HepG2 (cell line): Measurements from ENCODE around the gene DNTTIP2. TPM values are rescaled to one million over a fixed set of nuclear protein-coding genes. Genes with fewer than 3 reads are reported as not detected.

ENCODE experiments used
- FOXO1 ChIP-seq: sonication (generic); formaldehyde crosslinking; IDR thresholded peaks from 2 replicates; pipeline ENCODE4 v1.4.0; 2020; ENCODE audit warnings: missing genetic modification reagents
- JUND ChIP-seq: sonication (generic); formaldehyde crosslinking; IDR thresholded peaks from 2 replicates; pipeline ENCODE4 v1.8.0; 2022; ENCODE audit warnings: mild to moderate bottlenecking, missing genetic modification reagents
- MNT ChIP-seq: fragments of 450-650 bp; IDR thresholded peaks from 2 replicates; pipeline ENCODE4 v1.6.1; 2016
- NR1H2 ChIP-seq: sonication (generic); formaldehyde crosslinking; IDR thresholded peaks from 2 replicates; pipeline ENCODE4 v1.8.1; 2022; ENCODE audit warnings: low read depth, missing genetic modification reagents, borderline replicate concordance
- RFXAP ChIP-seq: sonication (generic); formaldehyde crosslinking; IDR thresholded peaks from 2 replicates; pipeline ENCODE4 v1.4.0; 2020; ENCODE audit warnings: missing genetic modification reagents, borderline replicate concordance
- SMAD9 ChIP-seq: sonication (generic); formaldehyde crosslinking; IDR thresholded peaks from 2 replicates; pipeline ENCODE4 v1.5.1; 2020; ENCODE audit warnings: mild to moderate bottlenecking, missing genetic modification reagents
- TBL1XR1 ChIP-seq: fragments of 150-350 bp; IDR thresholded peaks from 2 replicates; pipeline ENCODE4 v1.6.1; 2014; ENCODE audit warnings: borderline replicate concordance, low read length; ENCODE audit not compliant: partially characterized antibody
- TEF ChIP-seq: sonication (generic); formaldehyde crosslinking; IDR thresholded peaks from 2 replicates; pipeline ENCODE4 v1.5.0; 2020; ENCODE audit warnings: missing genetic modification reagents
- ZBTB7A ChIP-seq: sonication (generic); formaldehyde crosslinking; IDR thresholded peaks from 2 replicates; pipeline ENCODE4 v1.8.0; 2022; ENCODE audit warnings: mild to moderate bottlenecking, missing genetic modification reagents
- ZFX ChIP-seq: sonication (generic); formaldehyde crosslinking; IDR thresholded peaks from 2 replicates; pipeline ENCODE4 v1.4.0; 2020; ENCODE audit warnings: mild to moderate bottlenecking, low read depth, missing genetic modification reagents, moderate library complexity
- ZKSCAN8 ChIP-seq: IDR thresholded peaks from 2 replicates; pipeline ENCODE4 v1.6.1; 2016; ENCODE audit warnings: borderline replicate concordance, missing genetic modification reagents, missing compliant biosample characterization
- ZNF260 ChIP-seq: sonication (generic); formaldehyde crosslinking; IDR thresholded peaks from 2 replicates; pipeline ENCODE4 v1.4.0; 2020; ENCODE audit warnings: missing genetic modification reagents, low read depth, mild to moderate bottlenecking, borderline replicate concordance
- ZNF333 ChIP-seq: sonication (generic); formaldehyde crosslinking; IDR thresholded peaks from 2 replicates; pipeline ENCODE4 v1.4.0; 2020; ENCODE audit warnings: mild to moderate bottlenecking, missing genetic modification reagents, borderline replicate concordance
- ZNF33A ChIP-seq: sonication (generic); formaldehyde crosslinking; IDR thresholded peaks from 2 replicates; pipeline ENCODE4 v1.5.1; 2020; ENCODE audit warnings: missing genetic modification reagents, mild to moderate bottlenecking, moderate library complexity, borderline replicate concordance
- ZNF451 ChIP-seq: sonication (generic); formaldehyde crosslinking; IDR thresholded peaks from 2 replicates; pipeline ENCODE4 v1.5.0; 2020; ENCODE audit warnings: mild to moderate bottlenecking, missing genetic modification reagents
- ZNF616 ChIP-seq: sonication (generic); formaldehyde crosslinking; IDR thresholded peaks from 2 replicates; pipeline ENCODE4 v1.5.0; 2020; ENCODE audit warnings: low read depth, mild to moderate bottlenecking, missing genetic modification reagents
- ZNF672 ChIP-seq: sonication (generic); formaldehyde crosslinking; IDR thresholded peaks from 2 replicates; pipeline ENCODE4 v1.8.1; 2022; ENCODE audit warnings: missing genetic modification reagents
- ZNF773 ChIP-seq: sonication (generic); formaldehyde crosslinking; IDR thresholded peaks from 2 replicates; pipeline ENCODE4 v1.4.0; 2020; ENCODE audit warnings: missing genetic modification reagents, borderline replicate concordance
- ZNF878 ChIP-seq: sonication (generic); formaldehyde crosslinking; IDR thresholded peaks from 2 replicates; pipeline ENCODE4 v1.8.1; 2023; ENCODE audit warnings: mild to moderate bottlenecking, missing genetic modification reagents, moderate library complexity
- ZSCAN5A ChIP-seq: sonication (generic); formaldehyde crosslinking; IDR thresholded peaks from 2 replicates; pipeline ENCODE4 v1.8.0; 2022; ENCODE audit warnings: mild to moderate bottlenecking, missing genetic modification reagents, borderline replicate concordance
- polyA plus RNA-seq, 8 experiments: library from polyadenylated mRNA; depleted of rRNA in 3 of 8; stranded (reverse) in 7 of 8; unstranded in 1 of 8; fragments of >200 nt; fragmentation: Illumina TruSeq in 4 of 8; extraction: Trizol in 4 of 8; gene quantifications; 2 replicates each; pipeline versions ENCODE4 v1.2.1 to v1.2.3, GENCODE V29; 2011 to 2016; ENCODE audit warnings: low read depth in 4 of 8, missing spikeins in 1 of 8, mixed read lengths in 1 of 8; ENCODE audit not compliant: insufficient read depth in 1 of 8
- total RNA-seq, 5 experiments: library from RNA; depleted of rRNA; stranded (reverse); fragments of >200 nt; fragmentation: Illumina TruSeq; extraction: Trizol; gene quantifications; 2 replicates each; pipeline ENCODE4 v1.2.3, GENCODE V29; 2016; ENCODE audit warnings: low read depth in 1 of 5
- TF ChIP-seq, protein P1 (sequence below): sonication (generic); formaldehyde crosslinking; IDR thresholded peaks from 2 replicates; pipeline ENCODE4 v1.5.1; 2020; ENCODE audit warnings: mild to moderate bottlenecking, missing genetic modification reagents, moderate library complexity
- TF ChIP-seq, protein P2 (sequence below): IDR thresholded peaks from 2 replicates; pipeline ENCODE4 v1.6.1; 2012; ENCODE audit warnings: low read depth, low read length, improper control_type of control experiment

DNTTIP2 gene
- total and polyA plus RNA-seq, 2 of the 13 experiments (the other 11 are each of a cell fraction or from before 2014, with no cell fraction given), result 11.4 to 63.3 TPM

DNA sequence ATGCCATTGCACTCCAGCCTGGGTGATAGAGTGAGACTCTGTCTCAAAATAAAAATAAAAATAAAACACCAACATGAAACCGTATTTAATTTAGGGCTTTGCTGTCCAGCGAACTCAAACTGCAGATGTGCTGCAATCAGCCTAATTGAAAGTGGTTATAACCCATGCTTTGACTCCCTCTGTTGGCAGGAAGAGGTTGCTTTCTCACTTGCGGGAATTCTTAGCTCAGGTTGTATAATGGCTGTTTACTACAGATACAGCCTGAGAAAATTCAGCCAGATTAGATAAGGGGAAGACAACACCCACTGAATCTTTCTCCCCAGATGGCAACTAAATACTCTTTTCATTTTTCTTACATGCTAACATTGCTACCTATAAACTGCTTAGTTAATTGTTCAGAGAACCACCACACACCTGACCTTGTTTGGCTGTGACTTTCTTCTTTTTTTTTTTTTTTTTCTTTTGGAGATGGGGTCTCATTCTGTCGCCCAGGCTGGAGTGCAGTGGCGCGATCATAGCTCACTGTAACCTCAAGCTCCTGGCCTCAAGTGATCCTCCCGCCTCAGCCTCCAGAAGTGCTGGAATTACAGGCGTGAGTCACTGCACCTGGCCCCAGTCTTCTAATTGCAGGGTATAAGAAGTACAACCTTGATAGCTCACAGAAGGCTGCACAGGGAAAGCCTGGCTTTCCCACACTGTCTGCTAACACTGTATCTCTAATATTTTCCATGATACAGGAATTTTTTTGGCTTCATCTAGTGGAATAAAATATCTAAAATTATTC, 34.6 kb downstream of the DNTTIP2 start (continued):
- peak; percentile 93 for TF ChIP-seq TEF (CRISPR knock-in tag)
- TF ChIP-seq MNT, result no peak
- TF ChIP-seq RFXAP (CRISPR knock-in tag), result no peak
- TF ChIP-seq TBL1XR1, result no peak
- no peak for TF ChIP-seq ZKSCAN8
- TF ChIP-seq, protein P1, sequence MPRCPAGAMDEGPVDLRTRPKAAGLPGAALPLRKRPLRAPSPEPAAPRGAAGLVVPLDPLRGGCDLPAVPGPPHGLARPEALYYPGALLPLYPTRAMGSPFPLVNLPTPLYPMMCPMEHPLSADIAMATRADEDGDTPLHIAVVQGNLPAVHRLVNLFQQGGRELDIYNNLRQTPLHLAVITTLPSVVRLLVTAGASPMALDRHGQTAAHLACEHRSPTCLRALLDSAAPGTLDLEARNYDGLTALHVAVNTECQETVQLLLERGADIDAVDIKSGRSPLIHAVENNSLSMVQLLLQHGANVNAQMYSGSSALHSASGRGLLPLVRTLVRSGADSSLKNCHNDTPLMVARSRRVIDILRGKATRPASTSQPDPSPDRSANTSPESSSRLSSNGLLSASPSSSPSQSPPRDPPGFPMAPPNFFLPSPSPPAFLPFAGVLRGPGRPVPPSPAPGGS (CRISPR knock-in tag), result no peak
- no peak for TF ChIP-seq ZNF672 (CRISPR knock-in tag)
- no peak for TF ChIP-seq ZNF333 (CRISPR knock-in tag)
- TF ChIP-seq ZNF260, result no peak
- TF ChIP-seq ZNF616 (CRISPR knock-in tag), result no peak
- no peak for TF ChIP-seq NR1H2 (CRISPR knock-in tag)
- no peak for TF ChIP-seq ZBTB7A
- no peak for TF ChIP-seq ZSCAN5A (CRISPR knock-in tag)
- no peak for TF ChIP-seq JUND (CRISPR knock-in tag)
- TF ChIP-seq, protein P2, sequence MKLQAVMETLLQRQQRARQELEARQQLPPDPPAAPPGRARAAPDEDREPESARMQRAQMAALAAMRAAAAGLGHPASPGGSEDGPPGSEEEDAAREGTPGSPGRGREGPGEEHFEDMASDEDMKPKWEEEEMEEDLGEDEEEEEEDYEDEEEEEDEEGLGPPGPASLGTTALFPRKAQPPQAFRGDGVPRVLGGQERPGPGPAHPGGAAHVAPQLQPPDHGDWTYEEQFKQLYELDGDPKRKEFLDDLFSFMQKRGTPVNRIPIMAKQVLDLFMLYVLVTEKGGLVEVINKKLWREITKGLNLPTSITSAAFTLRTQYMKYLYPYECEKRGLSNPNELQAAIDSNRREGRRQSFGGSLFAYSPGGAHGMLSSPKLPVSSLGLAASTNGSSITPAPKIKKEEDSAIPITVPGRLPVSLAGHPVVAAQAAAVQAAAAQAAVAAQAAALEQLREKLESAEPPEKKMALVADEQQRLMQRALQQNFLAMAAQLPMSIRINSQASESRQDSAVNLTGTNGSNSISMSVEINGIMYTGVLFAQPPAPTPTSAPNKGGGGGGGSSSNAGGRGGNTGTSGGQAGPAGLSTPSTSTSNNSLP, result peak; percentile 37; the same call in 1 of the 2 replicates
- no peak for TF ChIP-seq ZNF773 (CRISPR knock-in tag)
- TF ChIP-seq ZNF878, result no peak
- TF ChIP-seq ZNF451 (CRISPR knock-in tag), result no peak
- TF ChIP-seq SMAD9 (CRISPR knock-in tag), result no peak
- no peak for TF ChIP-seq ZFX (CRISPR knock-in tag)
- TF ChIP-seq ZNF33A (CRISPR knock-in tag), result no peak
- peak; percentile 69; the same call in 1 of the 2 replicates for TF ChIP-seq FOXO1 (CRISPR knock-in tag)
